HG03280 (cell line): Measurements from ENCODE around the gene C2orf49.

ENCODE experiments used
- ATAC-seq: cut with Tn5 transposase; IDR thresholded peaks from one replicate; pipeline ENCODE4 v1.9.1; 2021; ENCODE audit warnings: mild to moderate bottlenecking, moderate library complexity; ENCODE audit not compliant: unreplicated experiment

Gene C2orf49

GRCh38 chr2:105358593-105358992, 21.3 kb downstream of the C2orf49 start:
- no peak for ATAC-seq

GRCh38 chr2:105361102-105361889, 24.0 kb downstream of the C2orf49 start:
- no peak for ATAC-seq

GRCh38 chr2:105362862-105363591, 25.7 kb downstream of the C2orf49 start:
- ATAC-seq = no peak

GRCh38 chr2:105364436-105365139, 27.2 kb downstream of the C2orf49 start:
- ATAC-seq = no peak

- ATAC-seq = no peak
Observed at GRCh38 chr2:105365206-105365605, 27.9 kb downstream of the C2orf49 start.

GRCh38 chr2:105368759-105369408, 31.5 kb downstream of the C2orf49 start:
- ATAC-seq = no peak

- peak; percentile 87 for ATAC-seq
Observed at GRCh38 chr2:105369777-105370690, 32.7 kb downstream of the C2orf49 start.

- no peak for ATAC-seq
Observed at GRCh38 chr2:105371156-105371555, 33.8 kb downstream of the C2orf49 start.

- ATAC-seq = no peak
Observed at GRCh38 chr2:105371810-105372209, 34.5 kb downstream of the C2orf49 start.

- peak; percentile 21 for ATAC-seq
Observed at GRCh38 chr2:105373344-105373781, 36.0 kb downstream of the C2orf49 start.

- peak; percentile 80 for ATAC-seq
Observed at GRCh38 chr2:105373895-105374401, 36.6 kb downstream of the C2orf49 start.

- ATAC-seq = no peak
Observed at GRCh38 chr2:105375001-105375561, 37.7 kb downstream of the C2orf49 start.

- no peak for ATAC-seq
Observed at GRCh38 chr2:105376010-105376409, 38.7 kb downstream of the C2orf49 start.

GRCh38 chr2:105376789-105377240, 39.5 kb downstream of the C2orf49 start:
- no peak for ATAC-seq

- no peak for ATAC-seq
Observed at GRCh38 chr2:105377871-105378270, 40.5 kb downstream of the C2orf49 start.

GRCh38 chr2:105378276-105378840, 41.0 kb downstream of the C2orf49 start:
- no peak for ATAC-seq

- ATAC-seq = no peak
Observed at GRCh38 chr2:105378921-105379383, 41.6 kb downstream of the C2orf49 start.

GRCh38 chr2:105379741-105380186, 42.4 kb downstream of the C2orf49 start:
- no peak for ATAC-seq
